PC-3 (cell line): Measurements from ENCODE around the gene SHROOM2. TPM values are rescaled to one million over a fixed set of nuclear protein-coding genes. Genes with fewer than 3 reads are reported as not detected.
A peak's percentile ranks its signal among the peaks of the same experiment; 100 is the strongest.

Experiments used
- ATAC-seq: fragments of 200-7000 bp; cut with Tn5 transposase; 2 replicates; pipeline ENCODE4 v1.9.1; 2020; ENCODE audit warnings: mild to moderate bottlenecking, moderate library complexity
- BruUV-seq: library from RNA; stranded (reverse); fragments of 400-500 nt; replicated peaks from 2 replicates; lab custom pipeline; 2021; lab: Mats Ljungman, UMichigan
- CTCF ChIA-PET: fragments of 300-600 bp; sonication (Branson Sonifier 250); formaldehyde crosslinking; loops from one replicate; lab custom pipeline; 2022; ENCODE audit warnings: antibody characterized with exemption; lab: Charles Lee
- POLR2A ChIA-PET: fragments of 300-600 bp; sonication (Branson Sonifier 250); formaldehyde crosslinking; loops from one replicate; lab custom pipeline; 2022; ENCODE audit warnings: antibody characterized with exemption; ENCODE audit not compliant: unreplicated experiment; lab: Charles Lee
- DNase-seq: peaks from one replicate; pipeline ENCODE4 v3.0.0-alpha.2; 2015
- H2AFZ ChIP-seq: fragments of 300-600 bp; sonication (generic); 2 replicates; pipeline ENCODE4 v1.6.0; 2016; ENCODE audit warnings: antibody characterized with exemption, low read length
- H3F3A ChIP-seq: fragments of 300-600 bp; sonication (generic); one replicate; pipeline ENCODE4 v1.6.0; 2017; ENCODE audit warnings: antibody characterized with exemption, low read length, control low read depth, mild to moderate bottlenecking; ENCODE audit not compliant: unreplicated experiment
- H3K27ac ChIP-seq: fragments of 300-600 bp; sonication (generic); 2 replicates; pipeline ENCODE4 v1.5.1; 2016; ENCODE audit warnings: mild to moderate bottlenecking, low read length
- H3K27me3 ChIP-seq: fragments of 300-600 bp; sonication (generic); 2 replicates; pipeline ENCODE4 v1.6.1; 2016; ENCODE audit warnings: low read length, mixed read lengths
- H3K36me3 ChIP-seq: fragments of 300-600 bp; sonication (generic); 2 replicates; pipeline ENCODE4 v1.6.1; 2016; ENCODE audit warnings: low read depth, mixed run types, low read length, mixed read lengths
- H3K4me1 ChIP-seq: fragments of 300-600 bp; sonication (generic); 2 replicates; pipeline ENCODE4 v1.5.1; 2016; ENCODE audit warnings: low read length; ENCODE audit not compliant: insufficient read depth
- H3K4me2 ChIP-seq: fragments of 300-600 bp; sonication (generic); 2 replicates; pipeline ENCODE4 v1.6.0; 2016; ENCODE audit warnings: low read length
- H3K4me3 ChIP-seq: fragments of 300-600 bp; sonication (generic); 2 replicates; pipeline ENCODE4 v1.5.1; 2016; ENCODE audit warnings: mild to moderate bottlenecking, low read length, mixed read lengths
- H3K79me2 ChIP-seq: fragments of 300-600 bp; sonication (generic); 2 replicates; pipeline ENCODE4 v1.6.1; 2017; ENCODE audit warnings: low read length, mixed read lengths
- H3K9ac ChIP-seq: fragments of 300-600 bp; sonication (generic); 2 replicates; pipeline ENCODE4 v1.6.0; 2016; ENCODE audit warnings: mild to moderate bottlenecking, low read length
- H3K9me2 ChIP-seq: fragments of 300-600 bp; sonication (generic); replicated peaks from 2 replicates; pipeline ENCODE4 v1.6.1; 2016; ENCODE audit warnings: mixed run types, low read length, mixed read lengths
- H3K9me3 ChIP-seq: fragments of 300-600 bp; sonication (generic); 2 replicates; pipeline ENCODE4 v1.6.1; 2016; ENCODE audit warnings: low read length, mixed read lengths
- H4K20me1 ChIP-seq: fragments of 300-600 bp; sonication (generic); 2 replicates; pipeline ENCODE4 v1.6.1; 2016; ENCODE audit warnings: low read length, mixed read lengths
- CTCF ChIP-seq: fragments of 300-600 bp; sonication (generic); conservative IDR thresholded peaks from 2 replicates; pipeline ENCODE4 v1.5.1; 2017; ENCODE audit warnings: antibody characterized with exemption, low read depth, mild to moderate bottlenecking, low read length
- EZH2 ChIP-seq: fragments of 300-600 bp; sonication (generic); IDR thresholded peaks from one replicate; pipeline ENCODE4 v1.6.1; 2017; ENCODE audit warnings: antibody characterized with exemption, mild to moderate bottlenecking, low read length; ENCODE audit not compliant: unreplicated experiment
- EZH2phosphoT487 ChIP-seq: fragments of 300-600 bp; sonication (generic); IDR thresholded peaks from 2 replicates; pipeline ENCODE4 v1.6.1; 2018; ENCODE audit warnings: mild to moderate bottlenecking, antibody characterized with exemption, low read length, borderline replicate concordance
- intact Hi-C: fragments of 100-400 bp; cut with micrococcal nuclease; formaldehyde crosslinking; loops from 2 replicates; pipeline ENCODE4 v1.9.0; 2023
- total RNA-seq: library from RNA; depleted of rRNA; stranded (reverse); fragments of >200 nt; gene quantifications from 2 replicates; pipeline ENCODE4 v1.2.3, GENCODE V29; 2014

SHROOM2 gene
- total RNA-seq, 1 experiment from 2014 or later: 6.5 TPM

DNA sequence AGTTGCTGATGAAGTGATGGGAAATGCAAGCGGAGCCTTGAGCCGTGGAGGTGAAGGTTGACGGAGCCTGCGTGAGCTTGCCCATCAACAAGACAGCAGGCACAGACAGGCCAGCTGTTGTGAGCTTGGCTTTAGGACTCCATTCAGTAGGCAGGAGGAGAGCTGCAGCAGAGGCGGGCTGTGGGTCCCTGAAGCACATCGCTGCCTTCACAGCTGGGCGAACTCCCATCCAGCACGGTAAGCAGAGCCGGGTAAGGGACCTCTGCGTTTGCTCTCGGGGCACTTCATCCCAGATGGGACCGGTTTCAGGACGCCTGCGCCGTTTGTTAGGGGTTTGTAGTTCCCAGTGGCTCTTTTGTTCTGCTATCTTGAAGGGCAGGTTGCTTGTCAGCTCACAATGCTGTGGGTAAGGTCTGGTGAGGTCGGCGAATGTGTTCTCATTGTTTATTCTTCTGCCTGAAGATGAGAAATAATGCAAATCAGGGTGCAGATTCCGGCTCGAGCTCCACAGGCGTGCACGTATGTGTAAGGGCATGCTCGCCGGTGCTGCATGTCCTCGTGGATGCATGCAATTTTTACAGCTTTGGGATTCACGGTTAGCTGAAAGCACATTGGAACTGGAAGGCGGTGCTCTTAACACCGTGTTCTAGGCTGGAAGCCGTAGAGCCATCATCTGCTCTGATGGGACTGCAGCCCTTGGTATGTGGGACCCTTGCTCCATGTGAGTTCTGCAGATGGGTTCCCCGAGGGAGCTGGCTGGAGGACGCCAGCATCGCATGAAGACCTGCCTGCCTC is 126.3 kb downstream of the SHROOM2 start:
- Histone ChIP-seq H3K9me2 (no peaks in the 10 kb centered on the region), H3K9me3 (no peaks in the 10 kb centered on the region), H3K4me3 (no peak overlapping the region; the same call in 1 of the 2 replicates), H3K36me3 (no peaks in the 10 kb centered on the region), H3K9ac (no peak overlapping the region), H3K27me3 (no peaks in the 10 kb centered on the region), H3F3A (no peaks in the 10 kb centered on the region), H3K4me1 (peaks cover 48% of the 10 kb centered on the region), H3K27ac (peak overlapping the region; percentile 7; the same call in 1 of the 2 replicates), H3K79me2 (peaks cover 4% of the 10 kb centered on the region; the same call in 1 of the 2 replicates), H3K4me2 (peak overlapping the region; percentile 66), H4K20me1 (no peaks in the 10 kb centered on the region), H2AFZ (no peak overlapping the region)
- CTCF ChIA-PET: interaction anchor here (0.6 kb wide), 1 partner anchor 212 kb away, joined by 3 read pairs; no protein-coding TSS in a partner anchor
- no peak for ATAC-seq
- no peak for DNase-seq
- no TSS peak for BruUV-seq
- intact Hi-C loops: no loop called here
- no peak for TF ChIP-seq EZH2phosphoT487
- POLR2A ChIA-PET: no interaction called here

- Histone ChIP-seq H3K4me3 (peak overlapping the region; percentile 33; the same call in 1 of the 2 replicates), H3K36me3 (no peaks in the 10 kb centered on the region), H3K79me2 (peaks cover 4% of the 10 kb centered on the region; the same call in 1 of the 2 replicates), H3K9me3 (no peaks in the 10 kb centered on the region), H3K27me3 (no peaks in the 10 kb centered on the region), H3F3A (no peaks in the 10 kb centered on the region), H2AFZ (no peak overlapping the region), H3K4me1 (peaks cover 44% of the 10 kb centered on the region), H4K20me1 (no peaks in the 10 kb centered on the region), H3K9ac (no peak overlapping the region), H3K9me2 (no peaks in the 10 kb centered on the region), H3K27ac (peak overlapping the region; percentile 7), H3K4me2 (peak overlapping the region; percentile 56)
- ChIA-PET CTCF (interaction anchor here (0.6 kb wide), 1 partner anchor 213 kb away, joined by 3 read pairs; no protein-coding TSS in a partner anchor), POLR2A (no interaction called here)
- BruUV-seq: no TSS peak
- peak; percentile 53 for ATAC-seq
- intact Hi-C loops: no loop called here
- peak; percentile 77 for DNase-seq
- TF ChIP-seq EZH2 (no peak), CTCF (no peak), EZH2phosphoT487 (no peak)
Measured at GRCh38 chrX:9913146-9913433, 126.9 kb downstream of the SHROOM2 start.

GRCh38 chrX:9917861-9918260 is 131.6 kb downstream of the SHROOM2 start:
- intact Hi-C loops: no loop called here
- ChIA-PET CTCF (no interaction called here), POLR2A (no interaction called here)
- Histone ChIP-seq H3K79me2 (no peaks in the 10 kb centered on the region), H3K9me3 (no peaks in the 10 kb centered on the region), H3K4me2 (no peak overlapping the region), H3K27ac (no peak overlapping the region), H3K9me2 (no peaks in the 10 kb centered on the region), H3K27me3 (no peaks in the 10 kb centered on the region), H3K9ac (no peak overlapping the region), H3K4me1 (peaks cover 9% of the 10 kb centered on the region), H3K36me3 (no peaks in the 10 kb centered on the region), H3K4me3 (no peak overlapping the region), H3F3A (no peaks in the 10 kb centered on the region), H2AFZ (no peak overlapping the region), H4K20me1 (no peaks in the 10 kb centered on the region)
- TF ChIP-seq EZH2phosphoT487 (no peak), EZH2 (no peak), CTCF (no peak)
- no TSS peak for BruUV-seq
- DNase-seq: no peak
- no peak for ATAC-seq
